Spleen (tissue), 7 donors: Measurements from ENCODE around the gene SMAD5.

ENCODE experiments used
- CTCF ChIP-seq, 11 experiments: fragments of 200-600 bp in 7 of 11; fragments of 450-650 bp in 4 of 11; sonication (generic) in 4 of 11; IDR thresholded peaks in 8 of 11; conservative IDR thresholded peaks in 3 of 11; 1 replicate in 7 of 11; 2 replicates in 4 of 11; pipeline versions ENCODE4 v1.4.0 to v1.8.0; 2016 to 2021; ENCODE audit warnings: antibody characterized with exemption in 11 of 11, inconsistent platforms in 4 of 11, mild to moderate bottlenecking in 1 of 11
- POLR2A ChIP-seq, 3 donors: fragments of 450-650 bp; IDR thresholded peaks; one replicate each; pipeline ENCODE4 v1.5.1; 2017; ENCODE audit warnings: antibody characterized with exemption in 3 of 3, mild to moderate bottlenecking in 1 of 3
- POLR2AphosphoS5 ChIP-seq, 3 donors: sonication (generic); formaldehyde crosslinking; IDR thresholded peaks; one replicate each; pipeline ENCODE4 v1.5.1; 2017; ENCODE audit warnings: antibody characterized with exemption in 3 of 3
- donor health status: DM: no; HTN: no; CAD: no; lungs with moderate emphysema.
- donor health status: DM: no; HTN: no; CAD: no.
- donor health status: DM: no; HTN: no; CAD: no.

GRCh38 chr5:136191304-136192014 lies 58.8 kb downstream of the SMAD5 start:
- TF ChIP-seq POLR2A (IDR thresholded peaks at IDR 0.05), result no peak
- no peak for TF ChIP-seq CTCF (IDR thresholded peaks at IDR 0.05 in 8 of 11, conservative IDR thresholded peaks at IDR 0.05 in 3 of 11)
- no peak for TF ChIP-seq POLR2AphosphoS5 (IDR thresholded peaks at IDR 0.05)
